Bronchus fibroblast of lung (primary cell): ENCODE results near the gene AMDHD2. TPM values are rescaled to one million over a fixed set of nuclear protein-coding genes. Genes with fewer than 3 reads are reported as not detected.

Experiments used
- total RNA-seq: library from RNA; depleted of rRNA; stranded (reverse); fragments of >200 nt; gene quantifications from 2 replicates; pipeline ENCODE4 v1.2.3, GENCODE V29; 2015

Gene AMDHD2, protein sequence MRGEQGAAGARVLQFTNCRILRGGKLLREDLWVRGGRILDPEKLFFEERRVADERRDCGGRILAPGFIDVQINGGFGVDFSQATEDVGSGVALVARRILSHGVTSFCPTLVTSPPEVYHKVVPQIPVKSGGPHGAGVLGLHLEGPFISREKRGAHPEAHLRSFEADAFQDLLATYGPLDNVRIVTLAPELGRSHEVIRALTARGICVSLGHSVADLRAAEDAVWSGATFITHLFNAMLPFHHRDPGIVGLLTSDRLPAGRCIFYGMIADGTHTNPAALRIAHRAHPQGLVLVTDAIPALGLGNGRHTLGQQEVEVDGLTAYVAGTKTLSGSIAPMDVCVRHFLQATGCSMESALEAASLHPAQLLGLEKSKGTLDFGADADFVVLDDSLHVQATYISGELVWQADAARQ
- total RNA-seq, result 23.9 and 26.2 TPM in 2 replicates

DNA sequence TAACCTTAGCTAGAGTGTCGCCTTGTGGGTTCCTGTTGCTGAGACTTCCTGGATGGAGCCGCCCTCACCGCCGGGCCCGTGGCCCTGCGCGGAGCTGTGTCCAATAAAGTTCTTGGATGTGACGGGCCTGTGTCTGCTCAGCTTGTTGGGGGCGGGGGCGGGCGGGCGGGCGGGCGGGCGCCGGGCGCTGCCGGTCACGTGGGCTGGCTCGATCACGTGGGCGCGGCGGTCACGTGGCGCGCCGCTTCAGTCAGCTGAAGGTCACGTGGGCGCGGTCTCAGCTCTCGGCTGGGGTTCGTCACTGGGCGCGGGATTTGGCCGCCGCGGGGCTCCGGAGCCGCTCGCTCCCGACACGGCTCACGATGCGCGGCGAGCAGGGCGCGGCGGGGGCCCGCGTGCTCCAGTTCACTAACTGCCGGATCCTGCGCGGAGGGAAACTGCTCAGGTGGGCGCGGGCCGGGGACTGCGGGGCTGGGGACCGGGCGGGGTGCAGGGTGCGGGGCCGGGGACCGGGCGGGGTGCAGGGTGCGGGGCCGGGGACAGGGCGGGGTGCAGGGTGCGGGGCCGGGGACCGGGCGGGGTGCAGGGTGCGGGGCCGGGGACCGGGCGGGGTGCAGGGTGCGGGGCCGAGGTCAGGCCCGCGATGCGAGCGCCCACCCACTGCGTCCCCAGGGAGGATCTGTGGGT, at the start of gene AMDHD2:
Gene AMDHD2, plus strand, starts transcription at position 275 of the 687 bp plus-strand sequence. Its CDS starts 88 bp downstream, at position 363.

DNA sequence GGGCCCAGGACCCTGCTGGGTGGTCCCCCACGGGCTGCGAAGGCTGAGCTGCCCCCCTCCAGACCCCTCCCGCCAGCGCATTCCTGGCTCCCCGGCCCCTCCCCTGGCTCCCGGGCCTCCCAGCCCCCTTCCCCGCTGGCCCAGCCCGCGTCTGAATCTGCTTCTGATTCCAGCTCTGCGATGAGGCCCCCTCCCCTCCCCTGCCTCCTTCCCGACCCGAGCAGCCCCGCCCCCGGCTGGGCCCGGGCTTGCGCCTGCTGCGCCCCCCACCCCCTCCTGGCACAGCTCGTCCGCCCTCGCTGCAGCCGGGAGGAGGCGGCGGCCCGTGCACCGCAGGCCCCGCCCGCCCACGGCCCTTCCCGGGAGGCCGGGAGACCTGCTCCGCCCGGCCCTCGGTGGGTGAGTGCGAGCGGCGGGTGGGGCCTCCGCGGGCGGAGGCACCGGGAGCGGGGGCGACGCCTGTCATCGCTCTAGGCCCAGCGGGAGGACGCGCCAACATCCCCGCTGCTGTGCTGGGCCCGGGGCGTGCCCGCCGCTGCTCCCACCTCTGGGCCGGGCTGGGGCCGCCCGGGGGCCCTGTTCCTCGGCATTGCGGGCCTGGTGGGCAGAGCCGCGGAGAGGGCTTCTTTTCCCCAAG, 49.0 kb upstream of the AMDHD2 start, which contains the start of gene NTN3:
Gene NTN3, plus strand, starts transcription at position 282 of the 637 bp plus-strand sequence. CDS start 405 bp downstream, outside the sequence.

DNA sequence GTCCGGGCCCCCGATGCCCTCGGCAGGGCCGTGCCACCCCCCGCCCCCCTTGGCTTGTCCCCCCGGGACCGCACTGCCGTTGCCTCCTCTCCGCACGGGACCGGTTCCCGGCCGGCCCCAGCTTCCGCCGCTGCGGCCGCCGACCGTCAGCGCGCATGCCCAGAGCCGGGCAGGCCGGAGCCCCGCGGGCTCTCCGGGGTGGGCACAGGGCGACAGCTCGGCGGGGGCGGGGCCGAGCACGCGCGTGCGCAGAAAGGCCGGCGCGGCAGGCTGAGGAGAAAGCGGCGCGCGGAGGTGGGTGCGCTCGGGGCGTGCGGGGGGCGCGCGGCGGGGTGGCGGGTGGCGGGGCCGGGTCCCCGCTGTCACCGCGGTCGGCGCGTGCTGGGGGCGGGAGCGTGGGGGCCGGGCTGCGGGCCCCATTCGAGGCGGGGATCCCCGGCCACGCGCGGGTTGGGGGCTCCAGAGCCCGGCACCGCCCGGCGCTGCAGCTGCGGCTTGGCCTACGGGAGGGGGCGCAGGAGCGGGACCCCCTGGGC, 45.2 kb upstream of the AMDHD2 start, which contains the start of gene TBC1D24:
Gene TBC1D24, plus strand, starts transcription at position 251 of the 536 bp plus-strand sequence. CDS start 21,022 bp downstream, outside the sequence.

DNA sequence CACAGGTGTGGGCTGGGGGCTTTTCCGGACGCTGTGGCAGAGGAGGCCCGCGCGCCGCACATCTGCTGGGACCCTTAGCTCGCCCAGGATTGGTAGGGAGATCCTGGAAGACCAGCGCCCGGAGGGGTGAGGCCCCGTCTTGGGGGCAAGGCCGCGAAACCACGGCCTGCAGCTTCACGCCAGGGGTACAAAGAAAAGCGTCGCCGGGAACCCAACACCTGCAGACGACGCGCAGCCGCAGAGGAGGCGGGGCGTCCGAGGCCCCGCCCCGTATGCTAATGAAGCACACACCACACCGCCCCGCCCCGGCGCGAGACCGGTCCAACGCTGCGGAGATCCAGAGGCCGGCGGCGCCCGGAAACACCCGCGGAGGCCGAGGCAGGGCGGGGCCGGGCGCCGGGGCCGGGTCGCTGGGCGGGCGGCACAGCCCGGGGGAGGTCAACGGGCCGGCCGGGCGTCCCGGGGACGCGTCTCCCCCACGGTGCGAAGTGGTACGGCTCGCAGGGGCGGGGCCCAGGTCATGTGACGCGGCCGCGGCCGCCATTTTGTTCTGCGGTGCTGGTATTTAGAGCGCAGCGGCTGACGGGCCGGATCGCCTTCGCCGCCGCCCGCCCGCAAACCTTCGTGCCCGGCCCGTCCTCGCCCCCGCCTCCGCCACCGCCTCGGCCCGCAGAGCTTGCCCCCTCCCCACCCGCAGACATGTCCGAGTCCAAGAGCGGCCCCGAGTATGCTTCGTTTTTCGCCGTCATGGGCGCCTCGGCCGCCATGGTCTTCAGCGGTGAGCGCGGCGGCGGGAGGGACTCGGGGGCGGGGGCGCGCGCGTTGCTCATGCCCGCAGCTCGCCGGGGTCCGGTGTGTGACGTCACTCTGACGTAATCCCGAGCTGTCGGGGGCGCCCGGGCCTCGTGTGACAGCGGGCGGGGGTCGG, 6.5 kb upstream of the AMDHD2 start, which contains the start of gene ATP6V0C:
Gene ATP6V0C, plus strand, starts transcription at position 548 of the 928 bp plus-strand sequence. Its CDS starts 152 bp downstream, at position 700.

DNA sequence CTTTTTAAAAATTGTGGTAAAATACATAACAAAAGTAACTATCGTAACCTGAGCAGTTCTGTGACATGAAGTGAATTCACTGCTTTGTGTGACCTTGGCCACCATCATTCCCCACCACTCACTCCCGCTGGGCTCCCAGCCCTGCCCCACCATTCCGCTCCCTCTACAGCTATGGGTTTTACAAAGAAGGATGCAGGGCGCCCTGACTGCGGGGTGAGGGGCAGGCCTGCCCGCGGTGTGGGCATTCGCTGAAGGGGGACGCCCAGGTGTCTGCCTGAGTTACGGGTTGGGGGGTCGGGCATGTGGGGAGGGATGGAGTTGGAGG, 11.2 kb downstream of the AMDHD2 start, which contains the start of gene CEMP1:
Gene CEMP1, minus strand, starts transcription at position 38 of the 325 bp plus-strand sequence. CDS start 335 bp downstream, outside the sequence.

DNA sequence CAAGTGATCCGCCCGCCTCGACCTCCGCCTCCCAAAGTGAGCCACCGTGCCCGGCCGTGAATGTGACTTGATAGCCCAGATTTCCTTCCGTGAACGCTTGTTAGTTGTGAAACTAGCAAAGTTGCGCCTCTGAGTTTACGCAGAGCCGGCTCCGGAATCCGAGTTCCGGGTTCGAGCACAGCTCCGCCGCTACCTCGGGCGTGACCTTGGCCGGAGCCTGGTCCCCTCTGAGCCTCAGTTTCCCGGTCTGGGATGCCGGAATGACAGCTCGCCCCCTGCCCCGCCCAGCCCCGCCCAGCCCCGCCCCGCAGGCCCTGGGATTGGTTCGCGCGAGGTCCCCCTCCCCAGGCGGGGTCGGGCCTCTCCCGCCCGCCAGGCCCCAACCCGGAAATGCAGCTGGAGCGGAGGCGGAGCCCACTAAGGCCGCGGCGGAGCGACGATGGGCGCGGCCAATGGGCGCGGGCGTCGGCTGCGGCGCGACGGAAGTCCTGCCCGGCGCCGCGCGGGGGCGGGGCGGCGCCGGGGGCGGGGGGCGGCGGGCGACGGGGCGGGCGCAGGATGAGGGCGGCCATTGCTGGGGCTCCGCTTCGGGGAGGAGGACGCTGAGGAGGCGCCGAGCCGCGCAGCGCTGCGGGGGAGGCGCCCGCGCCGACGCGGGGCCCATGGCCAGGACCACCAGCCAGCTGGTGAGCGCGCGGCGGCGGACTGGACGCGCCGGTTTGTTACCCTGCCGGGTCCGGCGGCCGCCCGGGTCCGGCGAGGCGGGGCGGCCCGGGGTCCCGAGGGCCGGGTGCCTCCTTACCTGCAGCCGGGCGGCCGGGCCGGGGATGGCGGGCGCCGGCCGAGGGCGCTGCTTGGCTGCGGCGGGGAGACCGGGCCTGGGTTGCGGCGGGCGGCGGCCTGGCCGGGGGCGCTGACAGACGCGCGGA, 17.5 kb downstream of the AMDHD2 start, which contains the start of gene PDPK1:
Gene PDPK1, plus strand, starts transcription at position 571 of the 929 bp plus-strand sequence. Its CDS starts 92 bp downstream, at position 663.

Other genes starting within 250 kb of the AMDHD2 start
- gene ABCA3, start 179.6 kb upstream of the AMDHD2 start, total RNA-seq, result 0.15 and 0.34 TPM in 2 replicates
- gene CCNF, start 90.9 kb upstream of the AMDHD2 start, total RNA-seq, result 39.3 and 42.1 TPM in 2 replicates
- gene TEDC2, start 60.3 kb upstream of the AMDHD2 start, total RNA-seq, result 23.8 and 25.9 TPM in 2 replicates
- 0.15 and 0.34 TPM in 2 replicates for gene NTN3, start 49.1 kb upstream of the AMDHD2 start, total RNA-seq
- gene TBC1D24, start 45.2 kb upstream of the AMDHD2 start, total RNA-seq, result 6.8 and 9.9 TPM in 2 replicates
- 44.6 and 45.0 TPM in 2 replicates for gene ATP6V0C, start 6.4 kb upstream of the AMDHD2 start, total RNA-seq
- not detected in 2 replicates for gene CEMP1, start 11.0 kb downstream of the AMDHD2 start, total RNA-seq
- 13.1 and 13.6 TPM in 2 replicates for gene PDPK1, start 17.6 kb downstream of the AMDHD2 start, total RNA-seq
- 27.6 and 34.2 TPM in 2 replicates for gene KCTD5, start 162.2 kb downstream of the AMDHD2 start, total RNA-seq
- 0.50 and 0.74 TPM in 2 replicates for gene PRSS27, start 199.9 kb downstream of the AMDHD2 start, total RNA-seq
- gene SRRM2, start 232.3 kb downstream of the AMDHD2 start, total RNA-seq, result 43.3 and 52.5 TPM in 2 replicates